Measurements from ENCODE around the gene IQCH.
"Not testable (repeated sequence)": the region's sequence is repeated elsewhere in the genome, so short reads cannot be mapped to it uniquely, and the experiment has no call there.

Gene IQCH

DNA sequence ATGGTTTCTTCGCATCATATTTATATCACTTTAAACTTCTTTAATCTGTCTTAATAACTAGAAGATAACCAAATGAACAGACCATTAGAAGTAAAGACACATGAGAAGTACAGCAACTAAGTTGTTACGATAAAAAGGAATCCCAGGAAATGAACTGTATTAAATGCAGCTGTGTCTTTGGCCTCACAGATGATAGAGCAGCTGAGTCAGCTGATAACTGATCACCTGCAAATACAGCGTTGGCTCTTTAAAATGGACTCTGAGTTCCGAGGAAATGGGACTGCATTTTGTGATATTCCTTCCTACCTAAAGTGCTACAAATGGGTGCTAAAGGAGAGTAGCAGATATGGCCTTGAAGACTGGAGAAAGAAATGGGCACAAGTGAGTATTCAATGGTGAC lies 145.3 kb downstream of the IQCH start:
- DNase-seq, result no peak

- DNase-seq, result no peak
These were observed 146.3 kb downstream of the IQCH start for GRCh38 chr15:67400890-67401289.

DNA sequence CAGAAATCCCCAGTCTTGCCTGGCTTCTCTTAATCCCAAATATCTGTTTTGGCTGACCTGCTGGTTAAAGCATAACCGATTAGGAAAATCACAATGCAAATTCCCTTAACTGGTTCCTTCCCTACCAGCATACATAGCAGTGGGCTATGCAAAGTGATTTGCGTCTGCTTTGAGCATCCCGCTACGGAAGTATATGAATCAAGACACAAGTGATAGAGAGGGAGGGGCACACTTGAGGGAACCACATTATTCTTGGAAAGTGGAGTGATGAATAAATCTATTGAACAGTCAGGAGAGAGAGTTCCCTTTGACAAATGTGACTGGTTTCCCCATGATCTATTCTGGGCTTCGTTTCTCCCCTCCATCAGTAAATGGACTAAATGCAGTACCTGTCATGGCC lies 146.8 kb downstream of the IQCH start:
- DNase-seq, result no peak

DNA sequence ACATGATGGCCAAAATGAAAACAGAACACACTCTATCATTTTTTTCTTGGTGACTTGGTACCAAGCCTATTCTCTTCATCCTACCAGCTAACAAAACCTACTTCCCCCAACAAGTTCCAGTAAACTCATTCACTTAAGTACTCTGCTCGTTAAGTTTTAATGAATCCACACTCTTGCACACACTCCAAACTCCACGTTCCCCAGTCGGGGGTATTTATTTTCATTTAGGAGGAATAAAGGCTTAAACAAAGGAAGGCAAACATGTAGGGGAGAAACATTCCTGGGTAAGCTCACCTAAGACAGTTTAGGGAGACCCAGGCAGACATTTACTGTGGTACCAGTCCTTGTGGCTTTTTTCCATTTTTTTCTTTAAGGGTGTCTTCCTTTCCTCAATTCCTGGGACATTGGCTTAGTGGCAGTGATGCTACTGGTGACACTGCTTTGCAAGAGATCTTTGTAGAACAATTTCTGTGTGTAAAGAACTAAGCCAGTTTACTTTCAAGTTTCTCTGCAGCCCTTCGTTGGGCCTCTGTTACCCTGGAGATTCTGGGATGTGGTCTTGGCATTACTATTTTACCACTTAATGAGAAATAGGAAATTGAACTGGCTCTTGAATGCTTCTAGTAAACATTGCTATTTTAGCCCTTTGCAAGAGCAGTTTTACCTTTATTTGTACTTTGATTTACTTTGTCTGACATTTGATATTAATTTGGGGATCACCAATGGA lies 149.0 kb downstream of the IQCH start:
- DNase-seq, result no peak

DNA sequence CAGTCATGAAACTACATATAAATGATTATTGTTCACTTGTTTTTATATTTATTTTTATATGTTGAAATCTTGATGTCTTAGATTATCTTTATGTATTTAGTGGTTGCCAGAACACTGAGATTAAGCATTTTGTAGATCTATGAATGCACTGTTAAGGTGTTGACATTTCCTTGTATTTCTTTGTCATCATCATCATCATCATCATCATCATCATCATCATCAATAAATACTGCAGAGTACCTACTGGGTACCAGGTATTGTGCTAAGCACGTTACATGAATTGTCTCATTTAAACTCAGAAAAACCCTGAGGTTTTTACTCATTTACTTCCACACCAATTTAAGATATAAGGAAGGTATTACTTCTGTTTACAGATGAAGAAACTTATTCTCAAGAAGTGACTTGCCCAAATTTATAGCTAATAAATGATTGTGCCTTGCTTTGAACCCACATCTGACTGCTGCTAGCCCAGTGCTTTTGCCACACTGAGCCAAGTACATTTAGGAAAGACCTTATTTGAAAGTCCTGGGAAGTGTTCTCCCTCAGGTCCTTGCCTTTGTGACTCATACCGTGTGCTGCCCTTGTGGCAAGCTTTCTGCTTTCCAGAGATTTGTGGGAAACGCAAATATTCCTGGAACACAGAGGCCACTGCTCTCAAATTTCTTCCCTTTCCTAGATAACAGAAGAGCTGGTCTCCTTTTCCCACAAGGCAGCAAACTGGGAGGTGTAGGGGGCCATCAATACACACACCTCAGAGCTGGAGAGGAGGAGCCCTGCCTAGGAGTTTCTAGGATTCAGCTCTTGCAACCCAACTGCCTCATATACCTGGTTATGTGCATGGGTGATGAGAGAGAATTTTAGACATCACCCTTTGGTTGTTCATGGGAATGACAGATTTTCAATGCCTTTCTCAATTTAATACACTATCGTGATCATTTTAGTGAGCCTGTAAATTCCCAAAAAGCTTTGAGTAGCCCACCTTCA lies 150.9 kb downstream of the IQCH start:
- DNase-seq, result no peak

- no peak for DNase-seq
These were observed 151.8 kb downstream of the IQCH start for GRCh38 chr15:67406257-67406861.

- no peak for DNase-seq
These were observed 153.2 kb downstream of the IQCH start for GRCh38 chr15:67407786-67408185.

DNA sequence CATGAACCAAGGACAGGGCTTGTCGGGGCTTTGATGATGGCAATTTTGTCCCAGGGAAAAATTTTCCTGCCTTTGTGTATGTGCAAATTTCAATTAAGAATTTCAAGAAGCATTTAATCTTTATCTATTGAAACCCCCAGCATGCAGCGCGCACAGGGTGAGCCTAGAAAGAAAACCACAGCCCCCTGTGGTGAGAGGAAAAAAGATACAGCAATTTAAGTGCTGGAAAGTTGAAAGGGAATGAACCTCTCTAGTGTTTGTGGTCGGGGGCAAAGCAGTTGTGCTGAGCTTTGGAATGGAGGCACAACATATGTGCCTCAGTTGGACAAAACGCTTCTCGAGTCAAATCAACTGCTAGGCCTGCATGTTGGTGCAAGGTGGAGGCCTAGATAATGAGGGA lies 154.6 kb downstream of the IQCH start:
- no peak for DNase-seq

DNA sequence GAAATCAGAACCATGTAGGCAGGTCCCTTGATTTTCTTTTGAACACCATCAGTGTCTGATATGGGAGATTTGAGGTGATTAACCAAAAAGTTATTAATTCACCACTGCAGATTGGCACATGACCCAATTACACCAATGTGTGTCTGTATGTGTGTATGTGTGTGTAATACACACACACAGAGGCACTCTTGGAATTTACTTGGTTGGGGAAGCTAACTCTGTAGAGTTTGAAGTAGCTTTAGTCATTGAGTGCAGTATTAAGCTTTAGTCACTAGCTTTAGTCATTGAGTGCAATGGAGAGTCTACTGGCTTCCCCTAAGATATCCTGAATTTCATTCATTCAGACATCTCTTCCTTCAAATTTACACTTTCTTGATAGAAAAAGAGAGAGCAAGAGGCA lies 156.9 kb downstream of the IQCH start:
- no peak for DNase-seq

- DNase-seq, result peak; percentile 12
These were observed 159.3 kb downstream of the IQCH start for GRCh38 chr15:67413770-67414390.

DNA sequence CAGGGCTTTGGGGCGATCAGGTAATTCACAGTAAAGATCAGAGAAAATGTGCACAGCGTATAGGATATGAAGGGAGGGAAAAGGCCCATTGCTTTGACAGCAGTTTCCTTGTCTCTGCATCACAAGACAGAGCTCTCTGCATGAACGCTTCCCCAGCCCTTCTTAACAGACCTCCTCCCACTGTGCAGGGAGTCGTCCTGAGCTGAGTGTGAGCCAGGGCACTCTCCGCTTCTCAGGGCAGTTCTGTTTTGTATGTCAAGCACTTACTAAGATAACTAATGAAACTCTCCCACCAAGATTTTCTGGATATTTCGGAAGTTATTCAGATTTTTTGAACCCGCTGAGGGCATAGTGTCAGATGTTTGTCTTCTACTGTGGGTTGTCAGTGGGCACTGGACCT lies 160.6 kb downstream of the IQCH start:
- no peak for DNase-seq

GRCh38 chr15:67416891-67417290 lies 162.3 kb downstream of the IQCH start:
- DNase-seq, result no peak

- DNase-seq, result no peak
These were observed 165.1 kb downstream of the IQCH start for GRCh38 chr15:67419705-67420104.

GRCh38 chr15:67420137-67420536 lies 165.6 kb downstream of the IQCH start:
- DNase-seq, result no peak

DNA sequence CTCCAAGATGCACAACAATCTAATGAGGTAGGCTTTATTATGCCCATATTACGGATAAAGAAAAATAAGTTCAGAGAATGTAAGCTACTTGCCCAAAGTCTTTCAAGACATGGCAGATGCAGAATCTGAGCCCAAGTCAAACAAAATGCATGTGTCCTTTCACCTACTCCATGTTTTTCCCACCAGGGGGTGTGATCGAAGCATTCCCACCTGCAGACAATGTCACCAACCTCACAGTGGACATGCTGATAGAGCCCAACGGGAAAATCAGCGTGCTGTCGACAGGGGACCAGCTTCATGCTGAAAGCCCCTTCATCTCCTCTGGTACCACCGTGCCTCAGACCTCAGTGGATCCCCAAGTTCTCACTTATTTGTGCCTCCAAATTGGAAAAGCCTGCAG lies 166.5 kb downstream of the IQCH start:
- no peak for DNase-seq

GRCh38 chr15:67422296-67422695 lies 167.7 kb downstream of the IQCH start:
- no peak for DNase-seq

- peak; percentile 19 for DNase-seq
These were observed 179.0 kb downstream of the IQCH start for GRCh38 chr15:67433495-67434099.

GRCh38 chr15:67436351-67437250 lies 182.0 kb downstream of the IQCH start:
- not testable (repeated sequence) for DNase-seq

DNA sequence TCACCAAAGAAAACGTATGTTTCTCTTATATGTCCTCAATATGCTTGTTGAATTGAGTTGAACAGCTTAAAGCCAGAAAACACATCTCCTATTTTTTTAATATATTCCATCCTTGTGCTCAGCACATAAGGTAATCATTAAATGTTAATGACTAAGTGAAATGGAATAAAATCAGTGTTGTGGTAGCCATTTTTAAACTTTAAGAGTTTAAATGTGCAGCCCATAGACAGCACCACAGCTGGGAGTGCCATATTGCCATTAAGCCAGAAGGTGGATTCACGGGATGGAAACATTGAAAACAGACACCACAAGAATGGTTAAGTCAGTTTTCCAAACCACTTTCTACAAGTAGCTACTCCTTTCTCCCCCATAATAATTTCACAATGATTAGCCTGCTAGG lies 189.5 kb downstream of the IQCH start:
- no peak for DNase-seq

GRCh38 chr15:67446449-67446848 lies 191.9 kb downstream of the IQCH start:
- no peak for DNase-seq

DNA sequence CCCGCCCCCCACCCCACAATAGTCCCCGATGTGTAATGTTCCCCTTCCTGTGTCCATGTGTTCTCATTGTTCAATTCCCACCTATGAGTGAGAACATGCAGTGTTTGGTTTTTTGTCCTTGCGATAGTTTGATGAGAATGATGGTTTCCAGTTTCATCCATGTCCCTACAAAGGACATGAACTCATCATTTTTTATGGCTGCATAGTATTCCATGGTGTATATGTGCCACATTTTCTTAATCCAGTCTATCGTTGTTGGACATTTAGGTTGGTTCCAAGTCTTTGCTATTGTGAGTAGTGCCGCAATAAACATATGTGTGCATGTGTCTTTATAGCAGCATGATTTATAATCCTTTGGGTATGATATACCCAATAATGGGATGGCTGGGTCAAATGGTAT lies 193.8 kb downstream of the IQCH start:
- not testable (repeated sequence) for DNase-seq
